PC-9 (cell line): Measurements from ENCODE around the gene BET1. TPM values are rescaled to one million over a fixed set of nuclear protein-coding genes. Genes with fewer than 3 reads are reported as not detected.

ENCODE experiments used
- Bru-seq: library from RNA; stranded (reverse); fragments of 400-500 nt; gene quantifications from one replicate; lab custom pipeline; 2021; lab: Mats Ljungman, UMichigan
- BruChase-seq, 2 experiments: library from RNA; stranded (reverse); fragments of 400-500 nt; gene quantifications; one replicate each; lab custom pipeline; 2021; lab: Mats Ljungman, UMichigan
- BruUV-seq: library from RNA; stranded (reverse); fragments of 400-500 nt; replicated peaks from 2 replicates; lab custom pipeline; 2021; lab: Mats Ljungman, UMichigan
- CTCF ChIA-PET: fragments of 300-600 bp; sonication (Branson Sonifier 250); formaldehyde crosslinking; loops from one replicate; lab custom pipeline; 2022; ENCODE audit warnings: antibody characterized with exemption; lab: Charles Lee
- POLR2A ChIA-PET: fragments of 300-600 bp; sonication (Branson Sonifier 250); formaldehyde crosslinking; loops from one replicate; lab custom pipeline; 2022; ENCODE audit warnings: antibody characterized with exemption; ENCODE audit not compliant: unreplicated experiment; lab: Charles Lee
- DNase-seq, 2 experiments: peaks; one replicate each; pipeline versions ENCODE4 v3.0.0 to v3.0.0-alpha.2; 2015 to 2022; ENCODE audit warnings: mixed read lengths in 1 of 2
- H2AFZ ChIP-seq: fragments of 200-600 bp; sonication (generic); 2 replicates; pipeline ENCODE4 v1.8.1; 2017; ENCODE audit warnings: antibody characterized with exemption
- H3F3A ChIP-seq: fragments of 200-600 bp; sonication (generic); 2 replicates; pipeline ENCODE4 v1.8.1; 2017; ENCODE audit warnings: antibody characterized with exemption, mild to moderate bottlenecking, low read depth; ENCODE audit not compliant: insufficient read depth
- H3K27ac ChIP-seq: fragments of 200-600 bp; sonication (generic); 2 replicates; pipeline ENCODE4 v1.6.1; 2016; ENCODE audit warnings: mixed run types
- H3K27me3 ChIP-seq: fragments of 200-600 bp; sonication (generic); 2 replicates; pipeline ENCODE4 v1.6.1; 2016; ENCODE audit warnings: low read depth, mixed run types; ENCODE audit not compliant: insufficient read depth
- H3K36me3 ChIP-seq: fragments of 200-600 bp; sonication (generic); 2 replicates; pipeline ENCODE4 v1.6.1; 2016; ENCODE audit warnings: low read depth, mixed run types
- H3K4me1 ChIP-seq: fragments of 200-600 bp; sonication (generic); replicated peaks from 2 replicates; pipeline ENCODE4 v1.6.1; 2016; ENCODE audit warnings: mixed run types; ENCODE audit not compliant: insufficient read depth
- H3K4me2 ChIP-seq: fragments of 200-600 bp; sonication (generic); 2 replicates; pipeline ENCODE4 v1.6.1; 2017; ENCODE audit warnings: mixed run types
- H3K4me3 ChIP-seq: fragments of 200-600 bp; sonication (generic); 2 replicates; pipeline ENCODE4 v1.6.1; 2016; ENCODE audit warnings: mixed run types
- H3K79me2 ChIP-seq: fragments of 200-600 bp; sonication (generic); 2 replicates; pipeline ENCODE4 v1.6.1; 2017; ENCODE audit warnings: low read depth, mixed run types
- H3K9me2 ChIP-seq: fragments of 200-600 bp; sonication (generic); 2 replicates; pipeline ENCODE4 v1.8.1; 2017; ENCODE audit warnings: mild to moderate bottlenecking; ENCODE audit not compliant: insufficient read depth
- H3K9me3 ChIP-seq: fragments of 200-600 bp; sonication (generic); 2 replicates; pipeline ENCODE4 v1.8.1; 2016; ENCODE audit warnings: low read depth; ENCODE audit not compliant: insufficient read depth
- H4K20me1 ChIP-seq: fragments of 200-600 bp; sonication (generic); 2 replicates; pipeline ENCODE4 v1.8.1; 2017; ENCODE audit not compliant: insufficient read depth
- EZH2 ChIP-seq: fragments of 200-600 bp; sonication (generic); IDR thresholded peaks from 2 replicates; pipeline ENCODE4 v1.8.0; 2017; ENCODE audit warnings: antibody characterized with exemption, low read depth
- intact Hi-C: fragments of 100-400 bp; cut with micrococcal nuclease; formaldehyde crosslinking; loops from one replicate; pipeline ENCODE4 v1.10.0; 2022; ENCODE audit not compliant: unreplicated experiment
- long read RNA-seq: library from polyadenylated mRNA; stranded (forward); transcript quantifications from one replicate; pipeline ENCODE4 v2.0.0, GENCODE V29; 2022
- total RNA-seq: library from RNA; stranded (reverse); gene quantifications from 2 replicates; pipeline ENCODE4 v1.2.3, GENCODE V29; 2021
- TF ChIP-seq, protein P1 (sequence below): fragments of 200-600 bp; sonication (generic); conservative IDR thresholded peaks from 2 replicates; pipeline ENCODE4 v1.6.1; 2017; ENCODE audit warnings: mixed run types, antibody characterized with exemption, mild to moderate bottlenecking, moderate library complexity

The BET1 gene, protein sequence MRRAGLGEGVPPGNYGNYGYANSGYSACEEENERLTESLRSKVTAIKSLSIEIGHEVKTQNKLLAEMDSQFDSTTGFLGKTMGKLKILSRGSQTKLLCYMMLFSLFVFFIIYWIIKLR
- total RNA-seq, result 39.5 and 43.0 TPM in 2 replicates
- Bru-seq, nascent RNA, result percentile 87 among the genes with signal in this experiment
- BruChase-seq, experiment 1, labeled RNA remaining after a 2-hour chase, result percentile 86 among the genes with signal in this experiment
- BruChase-seq, experiment 2, labeled RNA remaining after a 6-hour chase, result percentile 79 among the genes with signal in this experiment
- long read RNA-seq, transcript BET1-201 (4 exons, 1,504 nt), result major isoform, 57 of 67 reads
- long read RNA-seq, partial matches to known transcripts, result 0 of 67 reads
- long read RNA-seq, other reads (novel, unspliced or antisense), result 10 of 67 reads

GRCh38 chr7:94004024-94004951 is at the start of gene BET1:
TSS of gene BET1 (minus strand) at chr7:94004355. CDS start at chr7:94004216, 139 bp downstream.
- H4K20me1 ChIP-seq, result no peaks in the 10 kb centered on the region
- no peaks in the 10 kb centered on the region for H3K27me3 ChIP-seq
- H3K4me2 ChIP-seq, result peak within 1 kb of the TSS; percentile 94
- no peaks in the 10 kb centered on the region for H3F3A ChIP-seq
- TSS peak; percentile 86 for BruUV-seq
- peak within 1 kb of the TSS; percentile 99 for H2AFZ ChIP-seq
- H3K9me3 ChIP-seq, result no peaks in the 10 kb centered on the region
- TF ChIP-seq, protein P1, sequence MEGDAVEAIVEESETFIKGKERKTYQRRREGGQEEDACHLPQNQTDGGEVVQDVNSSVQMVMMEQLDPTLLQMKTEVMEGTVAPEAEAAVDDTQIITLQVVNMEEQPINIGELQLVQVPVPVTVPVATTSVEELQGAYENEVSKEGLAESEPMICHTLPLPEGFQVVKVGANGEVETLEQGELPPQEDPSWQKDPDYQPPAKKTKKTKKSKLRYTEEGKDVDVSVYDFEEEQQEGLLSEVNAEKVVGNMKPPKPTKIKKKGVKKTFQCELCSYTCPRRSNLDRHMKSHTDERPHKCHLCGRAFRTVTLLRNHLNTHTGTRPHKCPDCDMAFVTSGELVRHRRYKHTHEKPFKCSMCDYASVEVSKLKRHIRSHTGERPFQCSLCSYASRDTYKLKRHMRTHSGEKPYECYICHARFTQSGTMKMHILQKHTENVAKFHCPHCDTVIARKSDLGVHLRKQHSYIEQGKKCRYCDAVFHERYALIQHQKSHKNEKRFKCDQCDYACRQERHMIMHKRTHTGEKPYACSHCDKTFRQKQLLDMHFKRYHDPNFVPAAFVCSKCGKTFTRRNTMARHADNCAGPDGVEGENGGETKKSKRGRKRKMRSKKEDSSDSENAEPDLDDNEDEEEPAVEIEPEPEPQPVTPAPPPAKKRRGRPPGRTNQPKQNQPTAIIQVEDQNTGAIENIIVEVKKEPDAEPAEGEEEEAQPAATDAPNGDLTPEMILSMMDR, result no peak
- TF ChIP-seq EZH2, result no peak
- intact Hi-C loops, result loop anchor here (2.0 to 10.0 kb wide), 4 partner anchors 83 to 271 kb away; partner anchors contain the start of gene TFPI2
- ChIA-PET CTCF (no interaction called here), POLR2A (interaction anchor here (0.6 kb wide), 1 partner anchor 68 kb away, joined by 27 read pairs; no protein-coding TSS in a partner anchor)
- 0 out of 2 replicates have a peak, but pooled peaks cover 7% of the 10 kb centered on the region for H3K36me3 ChIP-seq
- H3K27ac ChIP-seq, result peak within 1 kb of the TSS; percentile 77
- peak; percentile 85 to 88 for DNase-seq
- peak within 1 kb of the TSS; percentile 91 for H3K4me3 ChIP-seq
- H3K4me1 ChIP-seq, result peaks cover 11% of the 10 kb centered on the region
- H3K9me2 ChIP-seq, result no peaks in the 10 kb centered on the region
- peaks cover 40% of the 10 kb centered on the region for H3K79me2 ChIP-seq

DNA sequence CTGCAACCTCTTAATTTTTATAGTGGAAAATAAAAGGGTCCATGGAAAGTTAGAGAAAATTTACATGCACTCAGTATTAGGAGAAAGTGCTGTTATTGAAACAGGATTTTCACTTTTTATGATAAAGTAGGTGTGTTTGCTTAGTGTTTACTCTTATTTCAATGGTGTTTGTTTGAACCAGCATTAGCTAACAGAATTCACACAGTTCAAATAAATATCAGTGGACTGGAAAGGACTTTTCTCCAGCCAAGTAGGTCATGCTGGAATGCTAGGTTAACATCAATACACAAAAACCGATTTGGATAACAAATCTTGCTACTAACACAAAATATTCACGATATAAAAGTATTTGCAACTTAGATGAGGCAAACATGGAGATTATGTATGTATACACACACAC is 49.4 kb upstream of the BET1 start:
- Histone ChIP-seq H3K9me2 (no peaks in the 10 kb centered on the region), H3K27me3 (no peaks in the 10 kb centered on the region), H3K4me2 (no peak overlapping the region), H4K20me1 (no peaks in the 10 kb centered on the region), H2AFZ (no peak overlapping the region), H3K9me3 (peaks cover 5% of the 10 kb centered on the region), H3F3A (0 out of 2 replicates have a peak, but pooled peaks cover 4% of the 10 kb centered on the region), H3K79me2 (no peaks in the 10 kb centered on the region), H3K36me3 (no peaks in the 10 kb centered on the region), H3K4me3 (no peak overlapping the region), H3K4me1 (0 out of 2 replicates have a peak, but pooled peaks cover 6% of the 10 kb centered on the region), H3K27ac (no peak overlapping the region)
- intact Hi-C loops, result no loop called here
- CTCF ChIA-PET, result no interaction called here
- BruUV-seq, result no TSS peak
- POLR2A ChIA-PET, result no interaction called here
- TF ChIP-seq, protein P1, result no peak
- no peak for TF ChIP-seq EZH2
- no peak for DNase-seq
